ENCODE measurements around the gene SLC25A48.

- TF ChIP-seq POLR2A (IDR thresholded peaks at IDR 0.05), result no peak
- no peak for TF ChIP-seq CTCF (IDR thresholded peaks at IDR 0.05)
Observed at GRCh38 chr5:135851915-135852845, 17.7 kb downstream of the SLC25A48 start.
